Liver (tissue), 9 donors: Measurements from ENCODE around the gene HAUS7. TPM values are rescaled to one million over a fixed set of nuclear protein-coding genes. Genes with fewer than 3 reads are reported as not detected.

Experiments used
- DNase-seq: peaks from one replicate; pipeline ENCODE4 v3.0.0-alpha.2; 2017; ENCODE audit warnings: low spot score
- H3K27ac ChIP-seq, 2 donors: one replicate each; pipeline ENCODE4 v1.7.0; 2013; ENCODE audit warnings: inconsistent platforms in 2 of 2, low read length in 2 of 2, control low read depth in 1 of 2, low read depth in 1 of 2, mild to moderate bottlenecking in 1 of 2
- H3K27me3 ChIP-seq, 4 donors: one replicate each; pipeline versions ENCODE4 v1.6.1 to v1.7.0; 2013; ENCODE audit warnings: low read length in 3 of 4, inconsistent platforms in 1 of 4, mild to moderate bottlenecking in 1 of 4, moderate library complexity in 1 of 4; ENCODE audit not compliant: control insufficient read depth in 4 of 4, insufficient read depth in 4 of 4
- H3K36me3 ChIP-seq, 4 donors: one replicate each; pipeline versions ENCODE4 v1.6.1 to v1.7.0; 2013; ENCODE audit warnings: low read length in 3 of 4, mild to moderate bottlenecking in 3 of 4, low read depth in 1 of 4, moderate library complexity in 1 of 4; ENCODE audit not compliant: control insufficient read depth in 4 of 4, insufficient read depth in 3 of 4
- H3K4me1 ChIP-seq, 4 donors: one replicate each; pipeline versions ENCODE4 v1.6.1 to v1.7.0; 2013; ENCODE audit warnings: low read length in 3 of 4, mild to moderate bottlenecking in 3 of 4, moderate library complexity in 1 of 4; ENCODE audit not compliant: control insufficient read depth in 4 of 4, insufficient read depth in 4 of 4
- H3K4me3 ChIP-seq, 3 donors: one replicate each; pipeline versions ENCODE4 v1.6.1 to v1.7.0; 2013; ENCODE audit warnings: low read length in 3 of 3, control low read depth in 1 of 3, low read depth in 1 of 3, mild to moderate bottlenecking in 1 of 3
- H3K9ac ChIP-seq, 2 donors: one replicate each; pipeline ENCODE4 v1.7.0; 2013; ENCODE audit warnings: low read length in 2 of 2, mild to moderate bottlenecking in 2 of 2, moderate library complexity in 2 of 2, control low read depth in 1 of 2, low read depth in 1 of 2
- H3K9me3 ChIP-seq, 4 donors: one replicate each; pipeline versions ENCODE4 v1.6.1 to v1.7.0; 2013; ENCODE audit warnings: low read length in 3 of 4; ENCODE audit not compliant: control insufficient read depth in 4 of 4
- GABPA ChIP-seq, 2 donors: IDR thresholded peaks in 1 of 2; conservative IDR thresholded peaks in 1 of 2; 2 replicates each; pipeline ENCODE4 v1.6.1; 2016; ENCODE audit warnings: antibody characterized with exemption in 2 of 2, mild to moderate bottlenecking in 1 of 2, moderate library complexity in 1 of 2
- HNF4A ChIP-seq, 2 donors: conservative IDR thresholded peaks; 2 replicates each; pipeline ENCODE4 v1.6.1; 2016; ENCODE audit warnings: antibody characterized with exemption in 2 of 2, mild to moderate bottlenecking in 2 of 2
- NR2F2 ChIP-seq: IDR thresholded peaks from 2 replicates; pipeline ENCODE4 v1.6.1; 2016; ENCODE audit warnings: antibody characterized with exemption
- RAD21 ChIP-seq, 2 donors: IDR thresholded peaks; 2 replicates each; pipeline ENCODE4 v1.6.1; 2016; ENCODE audit warnings: antibody characterized with exemption in 2 of 2, mild to moderate bottlenecking in 2 of 2
- REST ChIP-seq: IDR thresholded peaks from 2 replicates; pipeline ENCODE4 v1.6.1; 2016; ENCODE audit warnings: antibody characterized with exemption, mild to moderate bottlenecking
- SP1 ChIP-seq: IDR thresholded peaks from 2 replicates; pipeline ENCODE4 v1.6.1; 2018; ENCODE audit warnings: antibody characterized with exemption, mild to moderate bottlenecking
- TAF1 ChIP-seq: conservative IDR thresholded peaks from 2 replicates; pipeline ENCODE4 v1.6.1; 2016; ENCODE audit warnings: antibody characterized with exemption, mild to moderate bottlenecking
- WGBS: extraction: QIAGEN DNeasy Blood & Tissue Kit; methylation state at CpG from one replicate; pipeline ENCODE4 v1.1.7; 2013; 5-methylcytosine and 5-hydroxymethylcytosine counted together
- polyA plus RNA-seq, 2 donors: library from polyadenylated mRNA; stranded (reverse) in 1 of 2; unstranded in 1 of 2; fragments of 200-250 nt in 1 of 2; fragments of >200 nt in 1 of 2; fragmentation: Nextera tagmentation in 1 of 2; extraction: Ambion mirVana in 1 of 2; gene quantifications; one replicate each; pipeline versions ENCODE4 v1.2.1 to v1.2.3, GENCODE V29; 2013 to 2015
- total RNA-seq, 2 donors: library from RNA; depleted of rRNA; stranded (reverse); fragments of >200 nt; gene quantifications; one replicate each; pipeline ENCODE4 v1.2.3, GENCODE V29; 2014
- TF ChIP-seq, protein P1 (sequence below): IDR thresholded peaks from 2 replicates; pipeline ENCODE4 v1.6.1; 2016; ENCODE audit warnings: antibody characterized with exemption
- TF ChIP-seq, protein P2 (sequence below): IDR thresholded peaks from 2 replicates; pipeline ENCODE4 v1.6.1; 2016; ENCODE audit warnings: antibody characterized with exemption
- donor health status: healthy.
- donor health status: healthy.
- donor health status: healthy.
- donor health status: healthy.
- donor health status: healthy.

Gene HAUS7
- total and polyA plus RNA-seq, 4 donors: 7.0 to 8.9 (median 7.8) TPM

DNA sequence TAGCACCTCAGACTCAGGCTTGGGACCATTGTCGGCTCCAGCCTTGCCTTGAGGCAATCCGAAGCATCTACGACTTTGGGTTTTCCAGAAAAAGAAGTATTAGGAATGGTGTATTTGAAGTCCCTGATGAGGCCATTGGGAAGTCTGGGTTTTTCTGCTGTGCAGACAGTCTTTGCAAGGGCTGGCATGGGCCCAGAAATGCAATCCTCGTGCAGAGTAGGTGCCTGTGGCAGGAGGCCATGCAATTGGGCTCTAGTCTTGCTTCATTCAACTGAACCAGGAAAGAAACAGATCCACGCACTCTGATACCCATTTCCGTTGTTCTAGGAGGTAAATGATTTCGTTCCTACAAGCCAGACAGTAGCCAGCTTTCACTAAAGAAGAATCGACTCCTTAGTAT, 46.7 kb downstream of the HAUS7 start:
- Histone ChIP-seq H3K27ac (no peak overlapping the region), H3K4me3 (no peak overlapping the region), H3K4me1 (no peaks in the 10 kb centered on the region), H3K9ac (no peak overlapping the region), H3K27me3 (no peaks in the 10 kb centered on the region), H3K9me3 (no peaks in the 10 kb centered on the region), H3K36me3 (no peaks in the 10 kb centered on the region)
- no peak for DNase-seq
- TF ChIP-seq RAD21 (IDR thresholded peaks at IDR 0.05) (no peak), HNF4A (conservative IDR thresholded peaks at IDR 0.05) (no peak), SP1 (no peak)
- WGBS: 81% methylated on average over 8 of the region's 8 CpGs

DNA sequence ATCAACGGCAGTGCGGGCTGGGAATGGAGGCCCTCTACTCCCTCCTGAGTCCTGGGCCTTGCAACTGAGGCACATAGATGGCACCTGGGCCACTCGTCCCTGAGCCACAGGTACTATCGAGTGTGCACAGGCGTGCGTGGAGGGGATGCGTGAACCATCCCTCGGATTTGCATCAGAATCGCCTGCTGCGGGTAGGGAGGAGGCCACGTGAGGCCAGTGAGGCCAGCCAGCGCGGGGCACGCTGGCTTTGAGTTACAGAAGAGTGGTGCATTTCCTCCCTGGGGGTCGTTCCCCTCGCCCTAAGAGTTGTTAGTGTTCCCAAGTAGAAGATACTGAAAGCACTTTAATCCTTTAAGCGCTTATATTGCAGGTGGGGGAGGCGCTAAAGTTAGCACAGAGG, 48.5 kb downstream of the HAUS7 start:
- no peak overlapping the region for H3K9ac ChIP-seq
- no peaks in the 10 kb centered on the region for H3K27me3 ChIP-seq
- DNase-seq: no peak
- H3K27ac ChIP-seq: no peak overlapping the region
- WGBS: 95% methylated on average over 18 of the region's 18 CpGs
- no peak overlapping the region for H3K4me3 ChIP-seq
- no peaks in the 10 kb centered on the region for H3K9me3 ChIP-seq
- no peaks in the 10 kb centered on the region for H3K36me3 ChIP-seq
- no peak for TF ChIP-seq REST
- no peak for TF ChIP-seq GABPA (IDR thresholded peaks at IDR 0.05 in 1 of 2, conservative IDR thresholded peaks at IDR 0.05 in 1 of 2)
- TF ChIP-seq TAF1: no peak
- no peak for TF ChIP-seq SP1
- no peaks in the 10 kb centered on the region for H3K4me1 ChIP-seq

- H3K9ac ChIP-seq: no peak overlapping the region
- DNase-seq: no peak
- H3K36me3 ChIP-seq: no peaks in the 10 kb centered on the region
- no peaks in the 10 kb centered on the region for H3K4me1 ChIP-seq
- H3K27me3 ChIP-seq: no peaks in the 10 kb centered on the region
- TF ChIP-seq SP1 (no peak), NR2F2 (no peak), HNF4A (conservative IDR thresholded peaks at IDR 0.05) (no peak)
- TF ChIP-seq, protein P1, sequence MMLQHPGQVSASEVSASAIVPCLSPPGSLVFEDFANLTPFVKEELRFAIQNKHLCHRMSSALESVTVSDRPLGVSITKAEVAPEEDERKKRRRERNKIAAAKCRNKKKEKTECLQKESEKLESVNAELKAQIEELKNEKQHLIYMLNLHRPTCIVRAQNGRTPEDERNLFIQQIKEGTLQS: no peak
- TF ChIP-seq, protein P2, sequence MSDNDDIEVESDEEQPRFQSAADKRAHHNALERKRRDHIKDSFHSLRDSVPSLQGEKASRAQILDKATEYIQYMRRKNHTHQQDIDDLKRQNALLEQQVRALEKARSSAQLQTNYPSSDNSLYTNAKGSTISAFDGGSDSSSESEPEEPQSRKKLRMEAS: no peak
- no peaks in the 10 kb centered on the region for H3K9me3 ChIP-seq
- no peak overlapping the region for H3K27ac ChIP-seq
- 89% methylated on average over 91 of the region's 91 CpGs for WGBS
- H3K4me3 ChIP-seq: no peak overlapping the region
Observed at GRCh38 chrX:153420851-153421599, 49.4 kb downstream of the HAUS7 start.
